Hepatocyte (in vitro differentiated cells): ENCODE data around the gene FAM216A. TPM values are rescaled to one million over a fixed set of nuclear protein-coding genes. Genes with fewer than 3 reads are reported as not detected.

Experiments
- DNase-seq: peaks from one replicate; pipeline ENCODE4 v3.0.0-alpha.2; 2016; ENCODE audit warnings: low spot score
- H2AFZ ChIP-seq: fragments of 200-600 bp; sonication (generic); 2 replicates; pipeline ENCODE4 v1.6.0; 2016; ENCODE audit warnings: antibody characterized with exemption, mild to moderate bottlenecking
- H3K27ac ChIP-seq: fragments of 200-600 bp; sonication (generic); 2 replicates; pipeline ENCODE4 v1.5.1; 2016; ENCODE audit warnings: mild to moderate bottlenecking
- H3K27me3 ChIP-seq: fragments of 200-600 bp; sonication (generic); 2 replicates; pipeline ENCODE4 v1.6.1; 2016
- H3K36me3 ChIP-seq: fragments of 200-600 bp; sonication (generic); replicated peaks from 2 replicates; pipeline ENCODE4 v1.5.1; 2016; ENCODE audit warnings: low read depth; ENCODE audit not compliant: insufficient read depth
- H3K4me1 ChIP-seq: fragments of 200-600 bp; sonication (generic); 2 replicates; pipeline ENCODE4 v1.5.1; 2016; ENCODE audit warnings: mild to moderate bottlenecking, moderate library complexity; ENCODE audit not compliant: insufficient read depth
- H3K4me2 ChIP-seq: fragments of 200-600 bp; sonication (generic); 2 replicates; pipeline ENCODE4 v1.6.0; 2016
- H3K4me3 ChIP-seq: fragments of 200-600 bp; sonication (generic); 2 replicates; pipeline ENCODE4 v1.5.1; 2016; ENCODE audit warnings: mild to moderate bottlenecking
- H3K79me2 ChIP-seq: fragments of 200-600 bp; sonication (generic); 2 replicates; pipeline ENCODE4 v1.6.0; 2017; ENCODE audit warnings: mild to moderate bottlenecking
- H3K9me2 ChIP-seq: fragments of 200-600 bp; sonication (generic); replicated peaks from 2 replicates; pipeline ENCODE4 v1.6.0; 2017; ENCODE audit warnings: mild to moderate bottlenecking; ENCODE audit not compliant: insufficient read depth
- H3K9me3 ChIP-seq: fragments of 200-600 bp; sonication (generic); 2 replicates; pipeline ENCODE4 v1.5.1; 2016; ENCODE audit warnings: low read depth, mild to moderate bottlenecking
- H4K20me1 ChIP-seq: fragments of 200-600 bp; sonication (generic); 2 replicates; pipeline ENCODE4 v1.6.0; 2016; ENCODE audit warnings: mild to moderate bottlenecking; ENCODE audit not compliant: insufficient read depth, poor library complexity, severe bottlenecking
- CTCF ChIP-seq: fragments of 200-600 bp; sonication (generic); IDR thresholded peaks from 2 replicates; pipeline ENCODE4 v1.5.1; 2016; ENCODE audit warnings: antibody characterized with exemption, mild to moderate bottlenecking; ENCODE audit not compliant: poor library complexity
- EZH2 ChIP-seq: fragments of 200-600 bp; sonication (generic); IDR thresholded peaks from 2 replicates; pipeline ENCODE4 v1.6.1; 2016; ENCODE audit warnings: antibody characterized with exemption, mild to moderate bottlenecking, borderline replicate concordance
- EZH2phosphoT487 ChIP-seq: fragments of 200-600 bp; sonication (generic); IDR thresholded peaks from one replicate; pipeline ENCODE4 v1.6.1; 2018; ENCODE audit warnings: antibody characterized with exemption, mild to moderate bottlenecking, low read depth, moderate library complexity; ENCODE audit not compliant: unreplicated experiment, severe bottlenecking
- WGBS: methylation state at CpG from one replicate; pipeline ENCODE4 v1.1.6; 2016; ENCODE audit warnings: low lambda C conversion rate; ENCODE audit errors: missing lambda C conversion rate; 5-methylcytosine and 5-hydroxymethylcytosine counted together
- polyA plus RNA-seq: library from polyadenylated mRNA; unstranded; fragments of >200 nt; fragmentation: Nextera tagmentation; extraction: Ambion mirVana; gene quantifications from 2 replicates; pipeline ENCODE4 v1.2.1, GENCODE V29; 2016
- total RNA-seq: library from RNA; depleted of rRNA; stranded (reverse); fragments of >200 nt; gene quantifications from 2 replicates; pipeline ENCODE4 v1.2.3, GENCODE V29; 2014

Gene FAM216A
- total and polyA plus RNA-seq, 2 experiments from 2014 or later = 8.3 to 8.4 TPM

DNA sequence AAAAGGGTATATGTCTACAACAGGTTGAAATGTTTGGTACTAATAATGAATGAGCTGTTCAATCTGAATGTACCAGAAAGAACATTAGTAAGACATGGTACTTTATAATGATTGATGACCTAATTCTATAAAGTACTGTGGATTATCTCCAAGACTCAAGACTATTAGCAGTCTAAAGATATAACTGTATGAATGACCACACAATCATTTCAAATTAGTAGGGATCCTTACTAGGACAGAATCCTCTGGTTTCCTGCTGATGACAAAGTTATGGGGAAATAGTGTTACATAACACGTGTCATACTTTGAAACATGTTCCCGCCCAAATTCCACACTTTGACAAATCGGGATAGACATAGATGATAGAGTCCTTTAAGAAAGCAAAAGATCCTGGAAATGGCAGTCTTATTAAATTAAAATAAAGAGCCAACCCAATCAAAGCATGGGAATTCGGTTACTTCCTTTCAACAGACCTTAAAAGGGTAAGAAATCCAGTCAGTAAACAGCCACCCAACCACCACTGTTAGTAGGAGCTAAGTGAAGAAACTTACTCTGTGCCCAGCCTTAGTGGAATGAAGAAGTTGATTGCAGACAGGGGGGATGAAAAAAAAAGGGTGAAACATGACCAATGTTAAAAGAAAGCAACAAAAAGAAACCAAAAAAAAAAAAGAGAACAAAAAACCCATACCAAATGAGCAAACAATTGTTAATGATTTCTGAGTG is 30.5 kb downstream of the FAM216A start:
- H3K9me3 ChIP-seq = no peaks in the 10 kb centered on the region
- no peak overlapping the region for H3K4me3 ChIP-seq
- H3K4me2 ChIP-seq = peak overlapping the region; percentile 93
- peaks cover 5% of the 10 kb centered on the region for H3K36me3 ChIP-seq
- no peak overlapping the region for H3K27ac ChIP-seq
- H3K79me2 ChIP-seq = peaks cover 58% of the 10 kb centered on the region
- WGBS = 92% methylated on average over 4 of the region's 4 CpGs
- H2AFZ ChIP-seq = no peak overlapping the region
- H4K20me1 ChIP-seq = peaks cover 24% of the 10 kb centered on the region
- no peaks in the 10 kb centered on the region for H3K9me2 ChIP-seq
- no peaks in the 10 kb centered on the region for H3K27me3 ChIP-seq
- TF ChIP-seq EZH2phosphoT487 = no peak
- TF ChIP-seq EZH2 = no peak
- TF ChIP-seq CTCF = no peak
- H3K4me1 ChIP-seq = peaks cover 11% of the 10 kb centered on the region
- DNase-seq = no peak

DNA sequence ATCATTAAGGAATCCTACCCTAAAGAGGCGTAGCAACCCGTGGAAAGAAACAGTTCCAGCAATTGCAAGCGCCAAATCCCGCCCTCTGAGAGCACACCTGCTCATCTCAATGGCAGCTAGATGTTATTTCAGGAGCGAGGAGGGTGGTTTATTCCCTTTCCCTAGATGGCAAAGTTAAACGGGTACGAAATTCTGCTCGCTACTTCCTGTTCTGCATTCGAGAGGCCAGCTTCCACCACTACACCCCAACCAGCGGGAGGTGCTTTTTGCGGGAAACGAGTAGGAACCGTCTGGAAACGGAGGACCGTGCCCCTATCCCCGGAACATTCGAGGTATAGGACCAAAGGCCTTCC is 32.7 kb downstream of the FAM216A start:
- under 1% methylated on average over 17 of the region's 17 CpGs for WGBS
- TF ChIP-seq EZH2phosphoT487 (no peak), EZH2 (no peak), CTCF (no peak)
- DNase-seq = peak; percentile 67
- peaks cover 11% of the 10 kb centered on the region for H3K4me1 ChIP-seq
- peak overlapping the region; percentile 93 for H3K4me2 ChIP-seq
- H2AFZ ChIP-seq = peak overlapping the region; percentile 46
- H3K27ac ChIP-seq = peak overlapping the region; percentile 84
- H3K9me3 ChIP-seq = no peaks in the 10 kb centered on the region
- peaks cover 48% of the 10 kb centered on the region for H3K79me2 ChIP-seq
- H3K27me3 ChIP-seq = no peaks in the 10 kb centered on the region
- no peaks in the 10 kb centered on the region for H3K36me3 ChIP-seq
- no peaks in the 10 kb centered on the region for H3K9me2 ChIP-seq
- H3K4me3 ChIP-seq = peak overlapping the region; percentile 50
- peaks cover 17% of the 10 kb centered on the region for H4K20me1 ChIP-seq

DNA sequence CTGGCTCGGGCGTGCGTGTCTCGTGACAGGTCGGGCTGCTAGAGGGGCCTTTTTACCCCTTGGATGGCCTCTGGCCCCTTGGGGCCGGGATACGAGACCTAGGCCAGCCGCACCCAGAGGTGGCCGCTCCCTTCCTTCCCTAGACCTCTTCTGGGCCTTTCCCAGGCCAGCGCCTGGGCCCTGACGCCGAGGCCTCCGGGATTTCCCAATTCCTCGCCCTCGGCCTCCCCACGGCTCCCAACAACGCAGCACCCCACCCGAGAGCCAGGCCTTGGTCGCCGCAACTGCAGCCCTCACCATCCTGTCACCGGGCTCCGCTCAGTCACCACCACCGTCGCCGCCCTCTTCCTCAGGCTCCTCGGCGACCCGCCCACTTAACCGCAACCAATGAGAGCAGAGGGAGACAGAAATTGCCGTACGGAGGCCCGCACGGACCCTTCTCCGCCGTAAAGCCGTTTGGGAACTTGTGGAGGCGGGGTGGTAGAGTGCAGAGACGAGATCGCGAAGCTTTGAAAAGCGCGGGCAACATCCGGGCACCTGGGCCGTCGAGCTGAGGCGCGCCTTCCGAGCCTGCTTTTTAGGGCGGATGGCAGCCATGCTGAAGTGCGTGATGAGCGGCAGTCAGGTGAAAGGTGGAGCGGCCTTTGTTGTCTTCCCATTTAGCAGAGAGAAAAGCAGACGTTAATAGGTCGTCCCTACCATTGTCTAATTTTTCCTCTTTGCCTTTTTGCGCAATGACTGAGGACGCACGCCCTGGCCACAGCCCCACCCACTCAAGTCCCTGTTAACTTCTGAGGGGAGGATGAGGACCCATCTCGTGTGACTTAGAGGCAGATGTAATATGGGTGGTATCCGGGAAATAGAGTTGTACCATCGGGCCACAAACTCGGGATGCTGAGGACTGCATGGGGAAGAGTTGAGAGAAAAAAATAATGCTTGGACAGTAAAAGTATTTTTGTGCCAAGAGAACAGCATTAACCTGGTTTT is 33.4 kb downstream of the FAM216A start, which contains the start of the genes RAD9B and VPS29:
RAD9B (plus strand) TSS at position 580 of the 987 bp plus-strand sequence; CDS start at position 587, 7 bp downstream.
VPS29 (minus strand) TSS at position 360 of the 987 bp plus-strand sequence; CDS start at position 300, 60 bp downstream.
- WGBS = 13% methylated on average over 58 of the region's 61 CpGs
- Histone ChIP-seq H3K4me3 (peak within 1 kb of the TSS; percentile 50), H3K79me2 (peaks cover 42% of the 10 kb centered on the region), H3K36me3 (no peaks in the 10 kb centered on the region), H3K4me1 (peaks cover 11% of the 10 kb centered on the region), H4K20me1 (peaks cover 13% of the 10 kb centered on the region), H2AFZ (peak within 1 kb of the TSS; percentile 93), H3K27ac (peak within 1 kb of the TSS; percentile 84), H3K9me3 (no peaks in the 10 kb centered on the region), H3K4me2 (peak within 1 kb of the TSS; percentile 93), H3K9me2 (no peaks in the 10 kb centered on the region), H3K27me3 (no peaks in the 10 kb centered on the region)
- TF ChIP-seq EZH2phosphoT487 = no peak
- no peak for TF ChIP-seq CTCF
- no peak for TF ChIP-seq EZH2
- DNase-seq = peak; percentile 98
